Measurements from ENCODE around the gene OAS1.

Gene OAS1

GRCh38 chr12:112906712-112907414 lies at the start of gene OAS1:
Gene OAS1, plus strand, starts transcription at chr12:112906962. Its CDS starts 78 bp downstream, at chr12:112907040.
- DNase-seq (ENCODE audit: extremely low spot score), result no peak
- no peak for TF ChIP-seq ARNT (IDR thresholded peaks at IDR 0.05)
- TF ChIP-seq, protein P1, sequence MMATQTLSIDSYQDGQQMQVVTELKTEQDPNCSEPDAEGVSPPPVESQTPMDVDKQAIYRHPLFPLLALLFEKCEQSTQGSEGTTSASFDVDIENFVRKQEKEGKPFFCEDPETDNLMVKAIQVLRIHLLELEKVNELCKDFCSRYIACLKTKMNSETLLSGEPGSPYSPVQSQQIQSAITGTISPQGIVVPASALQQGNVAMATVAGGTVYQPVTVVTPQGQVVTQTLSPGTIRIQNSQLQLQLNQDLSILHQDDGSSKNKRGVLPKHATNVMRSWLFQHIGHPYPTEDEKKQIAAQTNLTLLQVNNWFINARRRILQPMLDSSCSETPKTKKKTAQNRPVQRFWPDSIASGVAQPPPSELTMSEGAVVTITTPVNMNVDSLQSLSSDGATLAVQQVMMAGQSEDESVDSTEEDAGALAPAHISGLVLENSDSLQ (IDR thresholded peaks at IDR 0.05), result no peak
- ChIA-PET CTCF (no interaction called here), POLR2A (no interaction called here)

- no peak for TF ChIP-seq L3MBTL2 (conservative IDR thresholded peaks at IDR 0.05)
- TF ChIP-seq NFRKB (IDR thresholded peaks at IDR 0.05), result no peak
- TF ChIP-seq CTBP1 (IDR thresholded peaks at IDR 0.05; ENCODE audit: borderline replicate concordance), result no peak
- no peak for TF ChIP-seq TARDBP (IDR thresholded peaks at IDR 0.05)
- TF ChIP-seq FOXA1 (IDR thresholded peaks at IDR 0.05), result no peak
- TF ChIP-seq LEF1 (IDR thresholded peaks at IDR 0.05; ENCODE audit: borderline replicate concordance), result no peak
- no peak for TF ChIP-seq ARNT (IDR thresholded peaks at IDR 0.05)
- no peak for TF ChIP-seq FOXK2 (IDR thresholded peaks at IDR 0.05)
- no peak for TF ChIP-seq SUZ12 (IDR thresholded peaks at IDR 0.05)
- TF ChIP-seq, protein P1 (IDR thresholded peaks at IDR 0.05), result no peak
- no peak for TF ChIP-seq BHLHE40 (IDR thresholded peaks at IDR 0.05; ENCODE audit: borderline replicate concordance)
- TF ChIP-seq ELF4 (IDR thresholded peaks at IDR 0.05), result no peak
- TF ChIP-seq HDGF (IDR thresholded peaks at IDR 0.05; ENCODE audit: borderline replicate concordance), result no peak
- TF ChIP-seq FOXM1 (IDR thresholded peaks at IDR 0.05; ENCODE audit: borderline replicate concordance), result no peak
- no peak for TF ChIP-seq SP1 (IDR thresholded peaks at IDR 0.05)
- TF ChIP-seq ZNF384 (IDR thresholded peaks at IDR 0.05), result no peak
- POLR2A ChIA-PET, result no interaction called here
- DNase-seq (ENCODE audit: extremely low spot score), result no peak
- CTCF ChIA-PET, result no interaction called here
Observed at GRCh38 chr12:112859291-112859690, 47.5 kb upstream of the OAS1 start.

GRCh38 chr12:112860181-112860580 lies 46.6 kb upstream of the OAS1 start:
- CTCF ChIA-PET, result no interaction called here
- no peak for DNase-seq (ENCODE audit: extremely low spot score)
- POLR2A ChIA-PET, result no interaction called here
- TF ChIP-seq FOXM1 (IDR thresholded peaks at IDR 0.05; ENCODE audit: borderline replicate concordance) (no peak), CTBP1 (IDR thresholded peaks at IDR 0.05; ENCODE audit: borderline replicate concordance) (no peak), LEF1 (IDR thresholded peaks at IDR 0.05; ENCODE audit: borderline replicate concordance) (no peak), ELF4 (IDR thresholded peaks at IDR 0.05) (no peak)

DNA sequence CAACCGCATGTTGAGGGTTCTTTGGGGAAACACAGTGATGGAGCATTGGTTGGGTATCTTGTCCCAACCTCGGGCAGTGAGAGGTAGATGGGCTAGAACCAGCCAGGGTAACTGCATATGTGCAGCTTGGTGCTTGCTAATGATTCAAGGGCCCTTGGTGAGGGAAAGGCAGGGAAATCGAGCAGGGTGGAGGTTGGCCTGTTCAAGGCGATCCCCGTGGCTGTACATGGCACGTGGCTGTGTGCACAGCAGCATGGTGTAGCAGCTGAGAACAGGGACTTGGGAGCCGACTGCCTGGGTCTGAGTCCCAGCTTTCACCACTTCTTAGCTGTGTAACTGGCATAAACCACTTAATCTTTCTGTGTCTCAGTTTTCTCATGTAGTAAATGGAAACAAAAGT lies 45.5 kb upstream of the OAS1 start:
- CTCF ChIA-PET, result no interaction called here
- TF ChIP-seq ZNF384 (IDR thresholded peaks at IDR 0.05) (no peak), ARNT (IDR thresholded peaks at IDR 0.05) (no peak), SUZ12 (IDR thresholded peaks at IDR 0.05) (no peak), HDGF (IDR thresholded peaks at IDR 0.05; ENCODE audit: borderline replicate concordance) (no peak)
- TF ChIP-seq, protein P1 (IDR thresholded peaks at IDR 0.05), result no peak
- POLR2A ChIA-PET, result no interaction called here
- DNase-seq (ENCODE audit: extremely low spot score), result no peak

DNA sequence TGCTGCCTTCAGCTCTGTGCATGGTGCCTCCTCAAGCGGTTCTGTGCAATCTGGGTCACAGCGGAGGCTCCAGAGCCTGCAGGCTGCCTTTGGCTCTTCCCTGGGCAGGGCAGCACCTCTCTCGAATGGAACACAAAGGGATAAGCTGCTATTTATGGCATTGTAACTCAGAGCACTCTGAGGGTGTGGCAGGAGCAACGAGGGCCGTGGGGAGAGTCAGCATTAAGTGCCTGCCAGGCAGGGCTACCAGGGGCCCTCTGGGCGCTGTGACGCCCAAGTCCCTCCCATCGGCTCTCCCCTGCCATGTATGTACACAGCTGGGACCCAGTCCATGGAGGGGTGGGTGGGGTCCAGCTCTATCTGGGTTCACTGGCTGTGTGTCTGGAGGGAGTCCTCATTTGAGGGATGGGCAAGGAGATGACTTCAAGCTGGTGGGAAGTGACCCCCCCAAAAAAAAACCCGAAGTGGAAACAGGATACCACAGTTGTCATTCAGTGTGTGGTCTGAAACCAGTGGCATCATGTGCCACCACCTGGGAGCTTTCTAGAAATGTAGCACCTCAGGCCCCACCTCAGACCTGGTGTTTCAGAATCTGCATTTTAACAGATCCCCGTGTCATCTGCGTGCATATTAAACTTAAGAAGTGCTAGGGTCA lies 44.0 kb upstream of the OAS1 start:
- no peak for DNase-seq (ENCODE audit: extremely low spot score)
- ChIA-PET CTCF (no interaction called here), POLR2A (no interaction called here)
- no peak for TF ChIP-seq SUZ12 (IDR thresholded peaks at IDR 0.05)
- no peak for TF ChIP-seq FOXA1 (IDR thresholded peaks at IDR 0.05)
- no peak for TF ChIP-seq FOXM1 (IDR thresholded peaks at IDR 0.05; ENCODE audit: borderline replicate concordance)
- TF ChIP-seq SP1 (IDR thresholded peaks at IDR 0.05), result no peak
- no peak for TF ChIP-seq ELF4 (IDR thresholded peaks at IDR 0.05)
- TF ChIP-seq, protein P1 (IDR thresholded peaks at IDR 0.05), result no peak
- TF ChIP-seq LEF1 (IDR thresholded peaks at IDR 0.05; ENCODE audit: borderline replicate concordance), result no peak
- TF ChIP-seq HDGF (IDR thresholded peaks at IDR 0.05; ENCODE audit: borderline replicate concordance), result no peak
- TF ChIP-seq L3MBTL2 (conservative IDR thresholded peaks at IDR 0.05), result no peak
- no peak for TF ChIP-seq TARDBP (IDR thresholded peaks at IDR 0.05)
- no peak for TF ChIP-seq NFRKB (IDR thresholded peaks at IDR 0.05)
- TF ChIP-seq CTBP1 (IDR thresholded peaks at IDR 0.05; ENCODE audit: borderline replicate concordance), result no peak
- TF ChIP-seq ZNF384 (IDR thresholded peaks at IDR 0.05), result no peak

DNA sequence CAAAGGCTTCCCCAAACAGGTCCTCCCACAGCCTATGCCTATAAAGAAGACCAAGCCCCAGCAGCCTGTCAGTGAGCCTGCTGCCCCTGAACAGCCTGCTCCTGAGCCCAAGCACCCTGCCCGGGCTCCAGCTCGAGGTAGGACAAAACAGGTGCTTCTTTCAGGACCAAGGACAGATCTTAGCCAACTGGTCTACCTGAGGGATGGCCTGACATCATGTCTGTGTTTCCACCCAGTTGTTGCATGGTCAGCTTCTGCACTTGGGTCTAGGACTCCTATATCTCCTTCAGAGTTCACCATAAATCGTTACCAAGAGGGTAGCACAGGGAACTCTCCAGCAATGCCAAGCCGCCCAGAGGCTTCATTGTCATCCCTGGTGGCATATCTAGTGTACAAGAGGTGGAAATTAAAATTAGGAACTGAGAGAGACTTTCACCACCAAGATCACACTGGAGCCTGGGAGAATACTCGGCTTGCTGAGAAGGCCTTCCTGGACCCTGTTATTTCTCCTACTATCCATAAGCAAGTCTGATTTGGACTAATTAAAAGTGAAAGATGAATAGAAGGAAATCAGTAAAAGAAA lies 38.2 kb upstream of the OAS1 start:
- TF ChIP-seq, protein P1 (IDR thresholded peaks at IDR 0.05), result no peak
- no peak for TF ChIP-seq SUZ12 (IDR thresholded peaks at IDR 0.05)
- no peak for TF ChIP-seq FOXA1 (IDR thresholded peaks at IDR 0.05)
- TF ChIP-seq ARNT (IDR thresholded peaks at IDR 0.05), result no peak
- no peak for TF ChIP-seq LEF1 (IDR thresholded peaks at IDR 0.05; ENCODE audit: borderline replicate concordance)
- no peak for TF ChIP-seq SP1 (IDR thresholded peaks at IDR 0.05)
- TF ChIP-seq BHLHE40 (IDR thresholded peaks at IDR 0.05; ENCODE audit: borderline replicate concordance), result no peak
- TF ChIP-seq ZNF384 (IDR thresholded peaks at IDR 0.05), result no peak
- no peak for TF ChIP-seq FOXM1 (IDR thresholded peaks at IDR 0.05; ENCODE audit: borderline replicate concordance)
- no peak for TF ChIP-seq L3MBTL2 (conservative IDR thresholded peaks at IDR 0.05)
- no peak for TF ChIP-seq CTBP1 (IDR thresholded peaks at IDR 0.05; ENCODE audit: borderline replicate concordance)
- no peak for TF ChIP-seq FOXK2 (IDR thresholded peaks at IDR 0.05)
- no peak for TF ChIP-seq NFRKB (IDR thresholded peaks at IDR 0.05)
- TF ChIP-seq ELF4 (IDR thresholded peaks at IDR 0.05), result no peak
- TF ChIP-seq HDGF (IDR thresholded peaks at IDR 0.05; ENCODE audit: borderline replicate concordance), result no peak
- TF ChIP-seq TARDBP (IDR thresholded peaks at IDR 0.05), result no peak
- CTCF ChIA-PET, result no interaction called here
- no peak for DNase-seq (ENCODE audit: extremely low spot score)
- POLR2A ChIA-PET, result no interaction called here

Measured in HEK293T (cell line).